ENCODE data around the gene TK2.

Gene TK2

DNA sequence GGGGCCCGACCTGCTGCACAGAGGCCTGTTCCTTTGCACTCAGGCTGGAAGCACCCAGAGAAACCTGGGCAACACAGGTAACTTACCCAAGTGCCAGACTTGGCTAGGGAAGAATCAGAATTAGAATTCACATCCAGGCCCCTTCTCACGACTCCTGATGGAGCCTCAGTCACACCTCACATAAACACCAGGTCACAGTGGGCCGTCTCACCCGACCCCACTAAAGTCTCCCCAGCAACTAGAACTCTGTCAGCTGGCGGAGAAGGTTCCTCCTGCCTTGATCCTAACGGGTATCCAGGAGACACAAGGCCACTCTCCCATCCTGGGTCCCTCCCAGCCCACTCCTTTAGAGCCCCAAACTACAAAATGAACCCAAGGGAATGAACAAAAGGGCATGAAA is 6.4 kb downstream of the TK2 start:
- Histone ChIP-seq H3K4me3 (ENCODE audit: low read depth, low read length) (no peak overlapping the region), H3K27me3 (ENCODE audit: control insufficient read depth, insufficient read depth, low read length) (no peaks in the 10 kb centered on the region), H3K4me1 (ENCODE audit: control insufficient read depth, insufficient read depth, low read length) (peaks cover 10% of the 10 kb centered on the region), H3K36me3 (ENCODE audit: control insufficient read depth, insufficient read depth, low read length) (no peaks in the 10 kb centered on the region), H3K27ac (ENCODE audit: low read depth, low read length) (no peak overlapping the region), H3K9me3 (ENCODE audit: control insufficient read depth, insufficient read depth, low read depth, low read length) (no peaks in the 10 kb centered on the region), H3K9ac (ENCODE audit: low read length) (no peak overlapping the region)

DNA sequence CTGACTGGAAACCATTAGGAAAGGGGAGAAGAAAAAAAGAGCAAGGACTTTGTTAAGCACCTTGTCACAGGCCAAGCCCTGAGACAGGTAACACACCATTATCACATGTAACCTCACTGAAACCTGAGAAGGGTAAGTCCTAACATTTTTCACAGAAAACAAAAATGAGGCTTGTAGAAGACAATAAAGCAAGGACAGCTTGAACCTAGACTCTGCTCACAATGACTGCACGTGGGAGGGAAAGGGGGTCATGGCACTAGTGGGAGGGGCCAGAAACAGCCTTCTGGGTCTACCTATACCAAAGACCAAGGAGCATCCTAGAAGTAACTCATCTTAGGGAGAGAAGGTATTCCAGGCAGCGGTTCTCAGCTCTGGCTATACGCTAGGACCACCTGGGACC is 7.5 kb downstream of the TK2 start:
- peaks cover 10% of the 10 kb centered on the region for H3K4me1 ChIP-seq (ENCODE audit: control insufficient read depth, insufficient read depth, low read length)
- no peaks in the 10 kb centered on the region for H3K36me3 ChIP-seq (ENCODE audit: control insufficient read depth, insufficient read depth, low read length)
- no peak overlapping the region for H3K27ac ChIP-seq (ENCODE audit: low read depth, low read length)
- H3K9me3 ChIP-seq (ENCODE audit: control insufficient read depth, insufficient read depth, low read depth, low read length) = no peaks in the 10 kb centered on the region
- H3K9ac ChIP-seq (ENCODE audit: low read length) = no peak overlapping the region
- H3K27me3 ChIP-seq (ENCODE audit: control insufficient read depth, insufficient read depth, low read length) = no peaks in the 10 kb centered on the region
- H3K4me3 ChIP-seq (ENCODE audit: low read depth, low read length) = no peak overlapping the region

DNA sequence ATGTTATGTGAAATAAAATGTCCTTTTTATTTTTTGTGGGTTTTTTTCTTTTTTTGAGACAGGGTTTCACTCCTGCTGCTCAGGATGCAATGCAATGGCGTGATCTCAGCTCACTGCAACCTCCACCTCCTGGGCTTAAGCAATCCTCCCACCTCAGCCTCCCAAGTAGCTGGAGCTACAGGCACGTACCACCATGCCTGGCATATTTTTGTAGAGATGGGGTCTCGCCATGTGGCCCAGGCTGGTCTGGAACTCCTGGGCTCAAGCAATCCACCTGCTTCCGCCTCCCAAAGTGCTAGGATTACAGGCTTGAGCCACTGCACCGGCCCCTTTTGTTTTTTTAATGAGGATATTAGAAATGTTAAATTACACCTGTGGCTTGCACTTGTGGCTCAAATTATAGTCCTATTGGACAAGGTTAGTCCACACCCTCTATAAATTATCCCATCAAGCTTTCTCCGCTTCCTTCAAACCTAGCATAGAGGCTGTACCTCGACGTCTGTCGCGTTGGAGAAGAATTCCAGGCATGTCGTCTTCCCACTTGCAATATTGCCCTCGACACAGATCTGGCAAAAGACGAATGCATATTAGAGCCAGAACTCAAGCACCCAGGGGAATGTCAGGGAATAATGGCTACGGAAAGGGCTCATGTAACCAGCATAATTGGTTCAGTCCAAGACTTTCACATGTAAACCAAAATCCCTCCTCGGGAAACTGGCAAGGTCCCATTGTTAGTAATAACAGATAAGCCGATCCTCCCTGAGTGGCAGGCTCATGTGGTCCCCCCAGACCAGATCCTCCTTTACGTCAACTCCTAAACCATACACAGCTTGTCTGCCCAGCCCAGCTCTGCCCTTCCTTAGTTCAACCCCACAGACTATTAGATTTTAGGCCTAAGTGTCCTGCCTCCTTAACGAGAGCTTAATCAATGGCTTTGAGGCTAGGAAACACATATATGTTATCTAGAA is 8.2 kb downstream of the TK2 start:
- Histone ChIP-seq H3K27me3 (ENCODE audit: control insufficient read depth, insufficient read depth, low read length) (no peaks in the 10 kb centered on the region), H3K9ac (ENCODE audit: low read length) (no peak overlapping the region), H3K9me3 (ENCODE audit: control insufficient read depth, insufficient read depth, low read depth, low read length) (no peaks in the 10 kb centered on the region), H3K4me3 (ENCODE audit: low read depth, low read length) (no peak overlapping the region), H3K27ac (ENCODE audit: low read depth, low read length) (no peak overlapping the region), H3K36me3 (ENCODE audit: control insufficient read depth, insufficient read depth, low read length) (no peaks in the 10 kb centered on the region), H3K4me1 (ENCODE audit: control insufficient read depth, insufficient read depth, low read length) (peaks cover 10% of the 10 kb centered on the region)

DNA sequence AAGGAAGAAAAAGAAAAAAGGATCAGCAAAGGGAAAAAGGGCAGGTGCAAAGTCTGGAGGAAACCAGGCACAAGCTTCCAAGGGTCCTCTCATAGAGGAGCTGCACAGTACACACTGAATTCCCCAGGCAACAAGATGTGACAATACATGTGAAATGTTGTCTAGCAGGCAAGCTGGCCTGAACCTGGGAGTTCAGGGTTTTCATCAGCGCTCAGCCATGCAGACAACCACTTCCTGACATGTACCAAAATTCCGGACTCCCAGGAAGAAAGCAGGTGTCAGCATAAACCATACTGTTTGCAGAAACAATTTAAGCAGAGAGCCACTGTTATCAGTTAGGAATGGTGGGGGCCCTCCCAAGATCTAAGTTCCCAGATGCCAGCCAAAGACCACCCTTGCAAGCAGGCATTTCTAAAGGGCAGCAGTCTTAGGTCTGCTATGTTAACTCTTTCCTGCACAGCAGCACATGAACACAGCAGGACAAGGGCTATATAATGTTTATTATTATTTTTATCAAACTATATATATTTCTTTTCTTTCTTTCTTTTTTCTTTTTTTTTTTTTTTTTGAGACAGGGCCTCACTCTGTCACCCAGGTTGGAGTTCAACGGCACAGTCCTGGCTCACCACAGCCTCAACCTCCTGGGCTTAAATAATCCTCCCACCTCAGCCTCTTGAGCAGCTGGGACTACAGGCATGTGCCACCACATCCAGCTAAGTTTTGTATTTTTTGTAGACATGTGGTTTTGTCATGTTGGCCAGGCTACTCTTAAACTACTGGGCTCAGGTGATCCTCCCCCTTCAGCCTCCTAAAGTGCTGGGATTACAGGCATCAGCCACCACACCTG is 10.1 kb downstream of the TK2 start:
- Histone ChIP-seq H3K27ac (ENCODE audit: low read depth, low read length) (no peak overlapping the region), H3K9me3 (ENCODE audit: control insufficient read depth, insufficient read depth, low read depth, low read length) (no peaks in the 10 kb centered on the region), H3K4me3 (ENCODE audit: low read depth, low read length) (no peak overlapping the region), H3K27me3 (ENCODE audit: control insufficient read depth, insufficient read depth, low read length) (no peaks in the 10 kb centered on the region), H3K36me3 (ENCODE audit: control insufficient read depth, insufficient read depth, low read length) (no peaks in the 10 kb centered on the region), H3K4me1 (ENCODE audit: control insufficient read depth, insufficient read depth, low read length) (peaks cover 10% of the 10 kb centered on the region), H3K9ac (ENCODE audit: low read length) (no peak overlapping the region)

DNA sequence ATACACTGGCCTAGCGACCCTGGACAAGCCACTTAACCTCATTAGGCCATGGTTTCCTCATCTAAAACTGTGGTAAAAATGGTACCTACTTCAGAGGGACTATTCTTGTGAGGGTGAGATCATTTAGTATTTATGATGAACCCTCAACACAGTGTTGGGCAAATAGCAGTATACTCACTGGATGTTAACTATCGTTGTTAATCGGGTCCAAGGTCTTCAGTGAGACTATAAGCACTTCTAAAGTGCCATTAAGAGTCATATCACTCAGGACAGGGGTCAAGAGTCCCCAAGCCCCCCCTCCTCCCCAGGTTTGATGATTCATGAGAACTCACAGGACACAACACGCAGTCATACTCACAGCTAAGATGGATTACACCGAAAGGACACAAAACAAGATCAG is 11.0 kb downstream of the TK2 start:
- peaks cover 10% of the 10 kb centered on the region for H3K4me1 ChIP-seq (ENCODE audit: control insufficient read depth, insufficient read depth, low read length)
- no peaks in the 10 kb centered on the region for H3K36me3 ChIP-seq (ENCODE audit: control insufficient read depth, insufficient read depth, low read length)
- no peaks in the 10 kb centered on the region for H3K27me3 ChIP-seq (ENCODE audit: control insufficient read depth, insufficient read depth, low read length)
- no peak overlapping the region for H3K4me3 ChIP-seq (ENCODE audit: low read depth, low read length)
- H3K27ac ChIP-seq (ENCODE audit: low read depth, low read length) = no peak overlapping the region
- no peak overlapping the region for H3K9ac ChIP-seq (ENCODE audit: low read length)
- H3K9me3 ChIP-seq (ENCODE audit: control insufficient read depth, insufficient read depth, low read depth, low read length) = no peaks in the 10 kb centered on the region

DNA sequence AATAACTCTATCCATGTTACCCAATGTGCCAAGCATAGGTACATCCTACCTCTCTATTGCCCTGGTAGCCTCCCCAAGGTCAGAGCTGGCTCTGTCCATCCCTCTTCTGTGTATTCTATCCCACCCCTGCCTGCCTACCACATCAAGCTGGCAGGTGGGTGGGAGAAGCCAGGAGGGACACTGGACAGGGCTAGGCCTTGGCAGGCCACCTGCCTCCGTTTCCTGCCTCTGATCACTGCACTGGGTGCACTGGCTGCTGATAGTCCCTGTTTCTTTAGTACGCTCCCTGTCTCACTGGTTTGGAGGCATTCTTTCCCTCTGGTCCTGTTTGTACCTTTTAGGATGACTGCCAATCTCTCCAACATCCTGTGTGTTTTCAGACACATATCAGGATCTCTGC is 12.7 kb downstream of the TK2 start:
- peaks cover 7% of the 10 kb centered on the region for H3K4me1 ChIP-seq (ENCODE audit: control insufficient read depth, insufficient read depth, low read length)

DNA sequence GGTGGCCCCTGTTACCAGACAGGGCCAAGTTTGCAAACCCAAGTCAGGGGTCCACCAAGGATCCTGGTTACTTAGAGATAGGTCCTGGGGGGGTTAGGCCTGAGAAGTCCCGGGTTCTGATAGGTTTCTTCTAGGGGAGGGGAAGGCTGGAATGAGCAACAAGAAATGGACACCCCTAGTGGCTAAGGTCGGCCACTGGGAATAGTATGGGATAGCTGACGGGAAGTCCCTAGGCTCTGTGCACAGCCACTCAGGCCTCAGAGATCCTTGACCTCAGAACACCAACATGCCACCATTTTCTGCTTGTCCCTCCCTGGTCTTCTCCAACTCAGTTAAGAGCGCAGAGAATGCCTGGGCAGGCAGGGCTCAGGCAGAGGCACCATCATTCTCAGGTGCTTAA is 13.4 kb downstream of the TK2 start:
- Histone ChIP-seq H3K36me3 (ENCODE audit: control insufficient read depth, insufficient read depth, low read length) (no peaks in the 10 kb centered on the region), H3K4me3 (ENCODE audit: low read depth, low read length) (no peak overlapping the region), H3K4me1 (ENCODE audit: control insufficient read depth, insufficient read depth, low read length) (no peaks in the 10 kb centered on the region), H3K27me3 (ENCODE audit: control insufficient read depth, insufficient read depth, low read length) (no peaks in the 10 kb centered on the region), H3K9ac (ENCODE audit: low read length) (no peak overlapping the region), H3K27ac (ENCODE audit: low read depth, low read length) (no peak overlapping the region), H3K9me3 (ENCODE audit: control insufficient read depth, insufficient read depth, low read depth, low read length) (no peaks in the 10 kb centered on the region)

More for the DNA sequence above, 12.7 kb downstream of the TK2 start:
- H3K9ac ChIP-seq (ENCODE audit: low read length) = no peak overlapping the region
- no peak overlapping the region for H3K4me3 ChIP-seq (ENCODE audit: low read depth, low read length)
- H3K36me3 ChIP-seq (ENCODE audit: control insufficient read depth, insufficient read depth, low read length) = no peaks in the 10 kb centered on the region
- no peaks in the 10 kb centered on the region for H3K27me3 ChIP-seq (ENCODE audit: control insufficient read depth, insufficient read depth, low read length)
- H3K27ac ChIP-seq (ENCODE audit: low read depth, low read length) = no peak overlapping the region
- no peaks in the 10 kb centered on the region for H3K9me3 ChIP-seq (ENCODE audit: control insufficient read depth, insufficient read depth, low read depth, low read length)

DNA sequence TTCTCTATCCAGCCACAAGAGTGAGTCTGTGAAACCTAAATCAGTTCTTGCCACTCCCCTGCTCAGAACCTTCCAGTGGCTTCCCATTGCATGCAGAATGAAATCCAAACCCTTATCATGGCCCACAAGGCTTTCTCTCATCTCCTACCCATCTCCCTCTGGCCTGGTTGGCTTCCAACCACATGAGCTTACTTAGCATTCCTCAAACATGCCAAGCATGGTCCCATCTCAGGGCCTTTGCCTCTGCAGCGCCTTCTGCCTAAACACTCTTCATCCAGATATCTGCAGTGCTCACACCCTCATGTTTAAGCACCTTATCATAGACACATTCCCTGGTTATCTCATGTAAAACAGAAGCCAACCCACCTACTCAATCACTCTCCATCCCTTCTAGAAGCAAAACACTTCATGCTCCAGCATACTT is 15.5 kb downstream of the TK2 start:
- Histone ChIP-seq H3K9me3 (ENCODE audit: control insufficient read depth, insufficient read depth, low read depth, low read length) (no peaks in the 10 kb centered on the region), H3K36me3 (ENCODE audit: control insufficient read depth, insufficient read depth, low read length) (no peaks in the 10 kb centered on the region), H3K27me3 (ENCODE audit: control insufficient read depth, insufficient read depth, low read length) (no peaks in the 10 kb centered on the region), H3K4me1 (ENCODE audit: control insufficient read depth, insufficient read depth, low read length) (no peaks in the 10 kb centered on the region), H3K4me3 (ENCODE audit: low read depth, low read length) (no peak overlapping the region), H3K27ac (ENCODE audit: low read depth, low read length) (no peak overlapping the region), H3K9ac (ENCODE audit: low read length) (no peak overlapping the region)

DNA sequence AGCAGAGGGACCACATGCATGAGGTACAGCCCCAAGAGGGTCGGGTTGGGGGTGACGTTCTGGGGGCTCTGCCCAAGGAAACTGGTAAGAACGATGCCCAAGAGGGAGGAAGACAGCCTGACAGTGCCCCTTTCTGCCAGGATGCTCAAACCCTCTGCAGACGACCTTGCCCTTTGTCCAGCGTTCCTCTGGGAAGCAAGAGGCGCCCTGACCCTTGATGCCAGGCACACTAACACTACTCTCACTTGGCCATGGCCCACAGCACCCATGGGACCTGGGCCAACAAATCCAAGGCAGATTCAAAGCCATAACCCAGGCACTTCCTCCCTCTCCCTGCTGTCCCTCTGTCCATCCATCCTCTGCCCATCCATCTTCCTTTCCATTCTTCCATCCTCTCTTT is 20.4 kb downstream of the TK2 start:
- H3K36me3 ChIP-seq (ENCODE audit: control insufficient read depth, insufficient read depth, low read length) = 0 out of 2 replicates have a peak, but pooled peaks cover 3% of the 10 kb centered on the region
- no peaks in the 10 kb centered on the region for H3K27me3 ChIP-seq (ENCODE audit: control insufficient read depth, insufficient read depth, low read length)
- no peaks in the 10 kb centered on the region; the same call in 1 of the 2 replicates for H3K4me1 ChIP-seq (ENCODE audit: control insufficient read depth, insufficient read depth, low read length)
- no peak overlapping the region for H3K9ac ChIP-seq (ENCODE audit: low read length)
- H3K9me3 ChIP-seq (ENCODE audit: control insufficient read depth, insufficient read depth, low read depth, low read length) = no peaks in the 10 kb centered on the region
- H3K27ac ChIP-seq (ENCODE audit: low read depth, low read length) = no peak overlapping the region
- H3K4me3 ChIP-seq (ENCODE audit: low read depth, low read length) = no peak overlapping the region

DNA sequence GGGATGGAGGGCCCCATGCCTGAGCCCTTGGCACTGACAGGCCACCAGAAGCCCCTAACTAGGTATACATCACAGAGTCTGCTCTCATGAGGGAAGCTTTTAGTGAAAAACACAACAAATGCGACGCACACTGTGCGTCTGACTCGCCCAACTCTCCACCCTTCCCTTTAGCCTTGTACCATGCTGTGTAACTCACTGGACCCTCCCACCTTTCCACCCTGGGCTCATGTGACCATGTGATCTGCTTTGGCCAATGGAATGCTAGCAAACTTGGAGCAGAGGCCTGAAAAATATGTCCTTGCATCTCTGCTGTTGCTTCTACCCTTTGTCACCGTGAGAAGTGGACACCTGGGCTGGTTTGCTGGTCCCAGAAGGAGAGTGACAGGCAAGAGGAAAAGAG is 21.6 kb downstream of the TK2 start:
- Histone ChIP-seq H3K4me3 (ENCODE audit: low read depth, low read length) (no peak overlapping the region), H3K36me3 (ENCODE audit: control insufficient read depth, insufficient read depth, low read length) (0 out of 2 replicates have a peak, but pooled peaks cover 3% of the 10 kb centered on the region), H3K9ac (ENCODE audit: low read length) (no peak overlapping the region), H3K27ac (ENCODE audit: low read depth, low read length) (no peak overlapping the region), H3K4me1 (ENCODE audit: control insufficient read depth, insufficient read depth, low read length) (no peaks in the 10 kb centered on the region; the same call in 1 of the 2 replicates), H3K27me3 (ENCODE audit: control insufficient read depth, insufficient read depth, low read length) (no peaks in the 10 kb centered on the region), H3K9me3 (ENCODE audit: control insufficient read depth, insufficient read depth, low read depth, low read length) (no peaks in the 10 kb centered on the region)

Measured in HUES6 (cell line).